Astrocyte (in vitro differentiated cells and primary cell): ENCODE measurements around the gene AMER2.

Experiments
- EZH2 ChIP-seq: IDR thresholded peaks from 2 replicates; pipeline ENCODE4 v1.6.1; 2012; ENCODE audit warnings: mild to moderate bottlenecking, low read length, inconsistent platforms; ENCODE audit not compliant: insufficient read depth
- TF ChIP-seq, protein P1 (sequence below): IDR thresholded peaks from 2 replicates; pipeline ENCODE4 v1.5.1; 2011; ENCODE audit warnings: low read depth, mild to moderate bottlenecking, inconsistent platforms, low read length, moderate library complexity; ENCODE audit not compliant: insufficient read depth

DNA sequence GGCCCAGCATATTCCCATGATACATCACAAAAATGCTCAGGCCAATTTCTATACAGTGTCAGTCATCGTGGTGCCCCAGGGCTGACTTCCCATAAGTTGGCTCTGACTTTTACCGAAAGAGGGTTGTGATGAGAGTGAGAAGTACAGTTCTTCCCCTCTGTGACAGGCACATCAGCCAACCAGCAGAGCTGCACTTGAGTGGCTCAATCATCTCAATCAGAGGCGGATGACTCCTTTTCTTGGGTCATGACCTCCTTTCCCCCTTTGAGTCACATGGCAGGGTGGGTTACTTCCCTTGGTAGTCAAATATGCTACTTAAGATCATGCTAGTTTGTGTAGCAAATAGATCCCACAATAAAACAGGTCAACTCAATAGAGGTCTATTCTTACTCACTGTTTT, 6.9 kb upstream of the AMER2 start:
- TF ChIP-seq, protein P1, sequence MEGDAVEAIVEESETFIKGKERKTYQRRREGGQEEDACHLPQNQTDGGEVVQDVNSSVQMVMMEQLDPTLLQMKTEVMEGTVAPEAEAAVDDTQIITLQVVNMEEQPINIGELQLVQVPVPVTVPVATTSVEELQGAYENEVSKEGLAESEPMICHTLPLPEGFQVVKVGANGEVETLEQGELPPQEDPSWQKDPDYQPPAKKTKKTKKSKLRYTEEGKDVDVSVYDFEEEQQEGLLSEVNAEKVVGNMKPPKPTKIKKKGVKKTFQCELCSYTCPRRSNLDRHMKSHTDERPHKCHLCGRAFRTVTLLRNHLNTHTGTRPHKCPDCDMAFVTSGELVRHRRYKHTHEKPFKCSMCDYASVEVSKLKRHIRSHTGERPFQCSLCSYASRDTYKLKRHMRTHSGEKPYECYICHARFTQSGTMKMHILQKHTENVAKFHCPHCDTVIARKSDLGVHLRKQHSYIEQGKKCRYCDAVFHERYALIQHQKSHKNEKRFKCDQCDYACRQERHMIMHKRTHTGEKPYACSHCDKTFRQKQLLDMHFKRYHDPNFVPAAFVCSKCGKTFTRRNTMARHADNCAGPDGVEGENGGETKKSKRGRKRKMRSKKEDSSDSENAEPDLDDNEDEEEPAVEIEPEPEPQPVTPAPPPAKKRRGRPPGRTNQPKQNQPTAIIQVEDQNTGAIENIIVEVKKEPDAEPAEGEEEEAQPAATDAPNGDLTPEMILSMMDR: no peak
- no peak for TF ChIP-seq EZH2
